Effector CD4-positive, alpha-beta T cell (primary cell): ENCODE data around the gene C1orf216.
"Not testable (repeated sequence)": the region's sequence is repeated elsewhere in the genome, so short reads cannot be mapped to it uniquely, and the experiment has no call there.

Experiments used
- DNase-seq: peaks from one replicate; pipeline ENCODE4 v3.0.0-alpha.2; 2020

Gene C1orf216

DNA sequence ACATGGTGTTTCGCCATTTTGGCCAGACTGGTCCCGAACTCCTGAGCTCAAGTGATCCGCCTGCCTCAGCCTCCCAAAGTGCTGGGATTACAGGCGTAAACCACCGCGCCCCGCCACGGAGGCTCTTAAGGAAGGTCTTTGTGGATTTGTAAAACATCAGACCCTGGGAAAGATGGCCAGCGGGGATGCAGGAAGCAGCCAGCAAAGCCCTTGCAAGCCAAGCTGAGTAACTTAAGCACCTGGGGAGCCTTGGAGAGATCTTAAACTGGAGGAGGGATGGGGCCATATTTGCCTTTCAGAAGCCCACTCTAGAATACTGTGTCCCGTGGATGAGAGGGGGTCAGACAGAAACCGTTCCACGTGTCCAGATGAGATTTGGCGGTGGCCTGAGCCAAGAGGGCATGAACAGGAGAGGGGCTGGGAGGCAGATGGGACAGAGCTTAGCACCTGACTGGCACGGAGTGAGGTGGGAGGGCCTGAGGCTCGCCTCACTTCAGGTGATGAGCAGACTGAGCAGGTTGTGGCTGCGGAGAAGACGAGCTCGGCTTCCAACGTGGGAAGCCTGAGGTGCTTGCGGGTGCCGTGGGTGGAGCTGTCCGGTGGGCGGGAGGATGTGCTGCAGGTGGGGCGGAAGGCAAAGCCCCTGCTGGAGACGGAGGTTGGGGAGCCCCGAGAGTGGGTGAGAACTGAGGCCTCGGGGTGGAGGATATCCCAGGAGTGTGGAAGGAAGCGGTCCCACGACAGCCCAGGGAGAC lies 11.7 kb downstream of the C1orf216 start:
- peak; percentile 18 for DNase-seq

- DNase-seq = no peak
These were observed 16.2 kb downstream of the C1orf216 start for GRCh38 chr1:35702508-35702907.

- DNase-seq = not testable (repeated sequence)
These were observed 19.5 kb downstream of the C1orf216 start for GRCh38 chr1:35699152-35699551.

DNA sequence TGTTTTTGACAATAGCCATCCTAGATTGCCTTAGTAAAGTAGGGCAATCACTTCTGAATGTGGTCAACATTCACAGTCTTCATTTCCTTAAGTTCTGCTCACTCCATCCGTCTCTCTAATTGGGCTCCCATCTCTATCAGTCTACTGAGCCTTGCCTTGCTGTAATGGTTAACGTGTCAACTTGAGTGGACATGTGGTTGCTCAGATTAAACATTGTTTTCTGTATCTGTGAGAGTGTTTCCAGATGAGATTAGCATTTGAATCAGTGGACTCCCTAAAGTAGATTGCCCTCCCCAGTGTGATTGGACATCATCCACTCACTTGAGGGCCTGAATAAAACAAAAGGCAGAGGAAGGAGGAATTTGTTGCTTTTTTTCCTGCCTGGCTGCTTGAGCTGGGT lies 26.4 kb downstream of the C1orf216 start:
- no peak for DNase-seq

DNA sequence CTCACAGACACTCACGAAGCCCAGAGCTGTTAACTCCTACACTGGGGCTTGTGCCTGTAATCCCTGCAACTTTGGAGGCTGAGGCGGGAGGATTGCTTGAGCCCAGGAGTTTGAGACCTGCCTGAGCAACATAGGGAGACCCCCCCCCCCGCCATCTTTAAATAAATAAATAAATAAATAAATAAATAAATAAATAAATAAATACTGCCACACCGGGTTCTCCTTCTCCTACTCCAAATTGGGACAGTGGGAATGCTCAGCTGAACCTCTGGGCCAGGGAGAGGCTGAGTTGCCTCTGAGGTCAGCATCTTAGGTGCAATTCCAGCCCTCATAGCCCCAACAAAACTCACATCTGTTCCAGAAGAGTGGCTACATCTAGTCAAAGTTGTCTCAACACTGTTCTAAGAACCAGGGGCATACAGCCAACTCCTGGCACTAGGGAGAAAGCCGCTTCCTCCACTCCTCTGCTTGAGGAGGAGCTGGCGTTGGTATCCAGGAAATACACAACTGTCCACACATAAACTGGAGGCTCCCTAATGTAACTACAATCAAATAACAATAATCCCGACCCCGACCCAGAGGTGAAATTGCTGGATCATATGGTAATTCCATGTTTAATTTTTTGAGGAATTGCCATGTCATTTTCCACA lies 27.0 kb downstream of the C1orf216 start:
- no peak for DNase-seq

DNA sequence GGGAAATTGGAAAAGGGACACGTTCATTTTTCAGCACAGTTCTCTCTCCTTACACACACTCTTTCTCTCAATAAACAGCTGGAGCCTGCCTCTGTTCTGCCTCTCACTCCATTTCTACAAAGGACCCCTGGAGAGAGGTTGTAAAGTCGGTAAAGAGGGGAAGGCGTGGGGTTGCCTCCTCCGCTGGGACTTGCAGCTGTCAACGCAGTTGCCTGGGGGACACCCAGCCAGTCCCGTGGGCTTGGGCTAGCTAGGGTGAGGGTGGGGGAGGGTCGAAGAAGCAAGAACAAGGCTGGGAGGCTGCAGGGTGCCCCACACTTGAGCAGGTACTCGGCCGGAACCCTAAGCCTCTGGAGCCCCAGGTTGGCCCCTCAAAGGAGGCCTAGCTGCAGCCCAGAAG lies 27.6 kb downstream of the C1orf216 start:
- DNase-seq = no peak

GRCh38 chr1:35690103-35690502 lies 28.6 kb downstream of the C1orf216 start:
- not testable (repeated sequence) for DNase-seq

DNA sequence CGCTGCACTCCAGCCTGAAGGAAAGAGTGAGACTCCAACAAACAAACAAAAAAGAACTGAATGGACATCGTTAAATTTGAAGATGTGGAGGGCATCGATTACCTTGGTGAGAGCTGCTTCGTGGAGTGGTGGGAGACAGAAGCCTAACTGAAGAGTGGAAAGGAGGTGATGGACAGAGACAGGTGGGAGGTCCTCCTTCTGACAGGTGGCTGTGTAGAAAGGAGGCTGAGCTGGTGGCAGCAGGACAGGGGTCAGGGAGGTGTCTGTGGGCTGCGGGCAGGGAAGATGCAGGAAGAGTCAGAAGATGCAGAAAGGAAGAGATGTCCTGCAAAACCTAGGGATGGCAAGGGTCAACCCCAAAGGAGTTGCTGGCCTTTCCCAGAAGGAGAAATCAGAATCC lies 30.5 kb downstream of the C1orf216 start:
- DNase-seq = no peak

DNA sequence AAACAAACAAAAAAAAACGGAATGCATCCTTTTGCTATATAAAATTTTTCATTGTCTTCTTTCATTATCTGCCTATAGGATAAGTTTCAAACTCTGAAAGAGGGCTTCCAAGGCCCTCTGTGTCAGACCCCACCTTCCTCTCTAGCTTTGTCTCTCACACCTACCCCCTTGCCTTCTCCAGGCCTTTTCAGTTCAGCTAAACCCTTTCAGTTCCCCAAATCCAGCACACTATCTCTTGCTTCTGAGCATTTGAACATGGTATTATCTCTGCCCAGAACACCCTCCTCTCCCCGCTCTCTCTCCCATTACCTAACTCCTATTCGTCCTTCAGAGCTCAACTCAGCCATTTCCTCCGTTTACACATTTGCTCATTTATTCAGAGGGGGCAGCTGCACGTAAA lies 35.7 kb downstream of the C1orf216 start:
- DNase-seq = no peak

DNA sequence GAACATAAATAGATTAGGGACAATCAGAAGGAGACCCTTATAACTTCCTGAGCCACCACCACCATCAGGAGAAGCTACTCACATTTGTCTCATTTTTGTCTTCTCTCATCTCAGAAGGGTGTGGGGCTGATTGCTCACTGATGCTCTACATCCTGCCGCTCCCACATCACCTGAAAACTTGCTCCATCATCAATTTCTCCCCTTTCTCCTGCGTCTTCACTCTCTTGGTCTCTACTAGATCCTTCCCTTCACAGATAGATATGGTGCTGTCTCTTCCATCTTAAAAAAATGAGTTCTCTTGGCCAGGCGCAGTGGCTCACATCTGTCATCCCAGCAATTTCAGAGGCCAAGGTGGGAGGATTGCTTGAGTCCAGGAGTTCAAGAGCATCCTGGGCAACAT lies 38.4 kb downstream of the C1orf216 start:
- no peak for DNase-seq

DNA sequence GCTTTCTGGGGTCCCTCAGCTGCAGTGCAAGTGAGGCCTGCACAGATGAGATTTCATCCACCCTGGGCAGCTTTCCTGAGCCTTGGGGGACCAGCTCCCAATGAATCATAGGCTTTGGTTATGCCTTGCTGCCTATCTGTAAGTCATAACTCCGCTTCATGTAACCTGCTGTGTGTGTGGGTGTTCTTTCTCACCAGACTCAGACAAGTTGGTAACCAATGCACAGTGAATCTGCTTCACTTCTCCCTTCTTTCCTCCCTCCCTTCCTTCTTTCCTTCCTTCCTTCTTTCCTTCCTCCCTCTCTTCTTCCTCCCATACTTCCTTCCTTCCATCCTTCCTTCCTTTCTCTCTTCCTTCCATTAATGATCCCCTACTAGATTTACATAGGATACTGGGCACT lies 42.9 kb downstream of the C1orf216 start:
- DNase-seq = no peak

- DNase-seq = no peak
These were observed 44.6 kb downstream of the C1orf216 start for GRCh38 chr1:35674111-35674510.

GRCh38 chr1:35672116-35672515 lies 46.6 kb downstream of the C1orf216 start:
- no peak for DNase-seq

DNA sequence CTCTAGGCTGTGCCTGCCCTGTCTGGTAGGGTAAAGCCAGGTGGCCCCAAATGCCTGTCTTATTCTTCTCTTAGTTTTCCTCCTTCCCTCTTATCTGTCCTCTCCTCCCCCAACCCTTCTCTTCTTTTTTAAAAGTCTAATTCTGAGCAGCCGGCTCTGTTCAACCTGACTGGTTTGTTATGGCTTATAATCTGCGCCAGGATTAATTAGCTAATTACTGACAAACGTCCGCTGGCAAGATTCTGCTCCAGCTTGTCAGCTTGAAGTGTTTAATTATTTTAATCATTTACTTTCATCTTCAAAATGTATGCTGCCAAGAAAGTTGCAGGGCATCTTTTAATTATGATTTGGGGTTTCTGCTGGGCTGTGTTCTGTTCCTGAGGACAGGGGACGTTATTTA lies 50.2 kb downstream of the C1orf216 start:
- DNase-seq = no peak

- no peak for DNase-seq
These were observed 51.8 kb downstream of the C1orf216 start for GRCh38 chr1:35666916-35667315.

DNA sequence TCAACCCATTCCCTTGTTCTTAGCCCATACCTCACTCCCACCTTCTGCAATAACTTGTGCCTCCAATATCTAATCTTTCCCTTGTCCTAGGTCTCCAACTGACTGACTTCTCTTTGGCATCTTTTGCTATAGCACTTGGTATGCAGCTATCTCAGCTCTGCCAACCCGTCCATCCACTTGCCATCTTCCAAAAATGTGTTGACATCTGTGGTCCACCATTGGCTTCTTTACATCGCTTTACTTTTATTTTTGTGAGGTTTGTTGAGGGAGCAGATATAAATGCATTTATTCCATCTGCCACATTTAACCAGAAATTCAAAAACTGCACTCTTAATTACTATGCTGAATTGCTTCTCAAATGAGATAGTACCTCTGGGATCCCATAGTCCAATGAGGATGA lies 52.5 kb downstream of the C1orf216 start:
- no peak for DNase-seq
